Dedifferentiated amniotic fluid mesenchymal stem cell (primary cell): ENCODE measurements around the gene SLC49A4.

Experiments
- DNase-seq: peaks from one replicate; pipeline ENCODE4 v3.0.0-alpha.2; 2016; ENCODE audit errors: extremely low spot score

Gene SLC49A4

GRCh38 chr3:122858373-122858772 lies 63.5 kb downstream of the SLC49A4 start:
- DNase-seq = peak; percentile 42

GRCh38 chr3:122859021-122859805 lies 64.3 kb downstream of the SLC49A4 start:
- no peak for DNase-seq

DNA sequence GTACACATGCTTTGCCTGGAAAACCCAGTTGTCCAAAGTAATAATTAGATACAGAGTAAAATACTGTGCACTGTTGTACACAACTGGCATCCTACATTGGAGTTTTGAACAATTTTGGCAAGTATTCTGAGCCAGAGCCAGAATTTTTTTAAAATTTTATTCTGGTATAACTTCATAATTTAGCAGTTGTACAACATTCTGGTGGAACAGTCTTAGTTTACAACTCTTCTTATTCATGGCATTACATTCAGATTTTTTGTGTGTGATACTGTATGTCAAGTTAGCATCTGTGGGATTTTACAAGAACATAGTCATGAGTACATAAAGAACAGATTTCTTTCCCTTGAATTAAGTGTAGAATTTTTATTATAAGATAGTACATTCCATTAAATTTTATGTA lies 67.5 kb downstream of the SLC49A4 start:
- DNase-seq = no peak

- DNase-seq = no peak
Observed at GRCh38 chr3:122864498-122864897, 69.6 kb downstream of the SLC49A4 start.

- no peak for DNase-seq
Observed at GRCh38 chr3:122868322-122868721, 73.5 kb downstream of the SLC49A4 start.

DNA sequence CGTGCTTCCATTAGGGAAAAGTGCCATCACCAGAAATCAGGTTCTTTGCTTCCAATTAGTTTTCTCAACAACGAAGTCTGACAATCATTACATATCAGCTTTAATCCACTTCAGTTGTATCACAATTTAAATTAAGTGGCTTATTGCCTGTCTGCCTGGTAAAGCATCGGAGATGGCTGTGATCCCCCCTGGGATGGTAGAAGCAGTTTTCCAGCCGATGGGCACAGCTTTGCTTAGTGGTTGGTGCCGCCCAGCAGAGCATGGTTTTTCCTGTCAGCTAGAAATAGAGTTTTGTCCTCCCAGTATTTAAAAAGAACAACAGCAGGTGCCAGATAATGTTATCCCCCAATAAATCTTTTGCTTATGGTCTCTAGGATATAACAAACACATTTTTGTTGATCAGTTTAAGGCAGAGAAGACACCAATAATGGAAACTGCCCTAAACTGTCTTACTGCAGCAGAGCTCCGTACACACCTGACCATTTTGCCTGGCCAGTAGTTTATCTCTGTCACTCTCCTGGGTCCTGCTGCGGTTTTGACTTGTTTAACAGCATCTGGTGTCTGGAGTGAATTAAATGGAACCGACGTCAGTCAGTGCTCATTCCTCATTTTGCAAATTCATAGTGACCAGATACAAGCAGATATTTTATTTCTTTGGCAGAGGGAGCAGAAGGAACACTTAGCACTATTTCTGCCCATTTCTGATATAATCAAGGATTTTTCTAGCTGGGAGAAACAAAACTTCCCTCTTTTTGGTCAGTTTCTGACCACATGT lies 79.1 kb downstream of the SLC49A4 start:
- no peak for DNase-seq

DNA sequence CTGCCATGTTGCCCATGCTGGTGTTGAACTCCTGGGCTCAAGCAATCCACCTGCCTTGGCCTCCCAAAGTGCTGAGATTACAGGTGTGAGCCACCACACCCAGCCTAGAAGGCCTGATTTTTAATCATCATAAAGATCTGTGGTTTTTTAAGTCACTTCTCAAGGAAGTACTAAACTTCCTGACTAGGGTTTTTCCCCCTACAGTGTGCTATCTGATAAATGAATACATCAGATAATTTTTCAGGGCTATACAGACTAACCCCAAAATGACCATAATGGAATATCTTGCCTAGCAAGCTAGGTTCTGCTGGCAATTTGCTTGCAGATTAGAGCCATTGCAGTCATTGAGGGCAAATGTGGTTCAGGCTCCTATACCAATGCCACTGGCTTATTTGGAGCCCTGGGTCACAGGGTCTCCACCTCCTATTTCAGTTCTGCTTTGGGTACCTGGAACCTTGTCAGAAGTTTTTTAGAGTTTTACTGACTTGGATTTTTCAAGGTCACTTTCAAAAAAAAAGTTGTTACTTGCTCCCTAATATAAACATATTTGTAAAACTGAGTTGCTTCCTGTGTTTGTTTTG lies 80.8 kb downstream of the SLC49A4 start:
- no peak for DNase-seq

- no peak for DNase-seq
Observed at GRCh38 chr3:122880173-122880572, 85.3 kb downstream of the SLC49A4 start.

DNA sequence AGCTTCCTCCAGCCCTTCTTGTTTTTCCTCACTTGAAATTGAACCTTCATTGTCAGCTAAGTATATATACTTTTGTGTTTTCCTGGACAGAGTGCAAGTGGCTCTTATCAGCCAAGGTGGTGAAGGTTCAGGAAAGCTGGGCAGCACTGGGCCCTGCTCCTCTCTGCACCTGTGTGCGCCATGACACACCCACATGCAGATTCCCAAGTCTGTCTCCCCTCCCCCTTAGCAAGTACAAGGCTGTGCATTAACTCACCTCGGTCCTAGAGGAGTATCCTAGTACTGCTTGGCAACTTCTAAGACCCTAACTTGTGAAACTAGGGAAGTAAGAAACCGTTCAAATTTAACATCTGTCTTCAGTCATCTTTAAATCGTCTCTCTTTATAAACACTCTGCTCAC lies 85.8 kb downstream of the SLC49A4 start:
- no peak for DNase-seq

- no peak for DNase-seq
Observed at GRCh38 chr3:122882361-122882947, 87.6 kb downstream of the SLC49A4 start.

DNA sequence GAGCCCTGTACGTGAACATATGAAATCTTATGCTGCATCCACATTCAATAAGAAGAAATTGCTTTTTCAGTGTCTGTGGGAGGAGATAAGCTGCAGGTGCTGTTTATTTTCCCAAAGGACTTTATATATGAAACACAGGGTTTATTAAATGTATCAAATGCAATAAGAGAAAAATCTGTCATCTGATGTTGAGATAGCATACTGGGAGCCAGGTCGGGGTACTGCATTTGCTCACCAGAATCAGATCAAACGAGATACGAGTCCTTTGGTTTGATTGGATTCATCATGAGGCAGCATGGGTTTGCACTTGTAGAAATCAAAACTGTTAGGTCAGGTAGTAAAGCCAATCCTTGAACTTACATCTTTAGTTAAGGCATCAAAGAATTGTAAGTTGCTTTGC lies 91.4 kb downstream of the SLC49A4 start:
- no peak for DNase-seq

DNA sequence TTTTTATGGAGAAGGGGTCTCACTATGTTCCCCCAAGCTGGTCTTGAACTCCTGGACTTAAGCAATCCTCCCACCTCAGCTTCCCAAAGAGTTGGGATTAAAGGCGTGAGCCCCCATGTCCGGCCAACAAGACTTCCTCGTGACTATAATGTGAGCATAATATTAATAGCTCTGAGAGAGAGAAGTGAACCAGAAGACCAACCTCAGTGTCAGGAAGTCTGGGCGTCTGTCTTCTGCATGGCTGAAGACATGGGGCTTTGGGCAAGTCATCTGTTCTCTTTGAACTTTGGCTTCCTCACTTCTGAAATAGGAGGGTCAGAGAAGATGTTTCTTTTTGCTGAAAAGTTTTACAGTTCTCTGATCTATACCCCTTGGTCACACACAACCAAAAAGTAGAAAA lies 92.1 kb downstream of the SLC49A4 start:
- DNase-seq = no peak

DNA sequence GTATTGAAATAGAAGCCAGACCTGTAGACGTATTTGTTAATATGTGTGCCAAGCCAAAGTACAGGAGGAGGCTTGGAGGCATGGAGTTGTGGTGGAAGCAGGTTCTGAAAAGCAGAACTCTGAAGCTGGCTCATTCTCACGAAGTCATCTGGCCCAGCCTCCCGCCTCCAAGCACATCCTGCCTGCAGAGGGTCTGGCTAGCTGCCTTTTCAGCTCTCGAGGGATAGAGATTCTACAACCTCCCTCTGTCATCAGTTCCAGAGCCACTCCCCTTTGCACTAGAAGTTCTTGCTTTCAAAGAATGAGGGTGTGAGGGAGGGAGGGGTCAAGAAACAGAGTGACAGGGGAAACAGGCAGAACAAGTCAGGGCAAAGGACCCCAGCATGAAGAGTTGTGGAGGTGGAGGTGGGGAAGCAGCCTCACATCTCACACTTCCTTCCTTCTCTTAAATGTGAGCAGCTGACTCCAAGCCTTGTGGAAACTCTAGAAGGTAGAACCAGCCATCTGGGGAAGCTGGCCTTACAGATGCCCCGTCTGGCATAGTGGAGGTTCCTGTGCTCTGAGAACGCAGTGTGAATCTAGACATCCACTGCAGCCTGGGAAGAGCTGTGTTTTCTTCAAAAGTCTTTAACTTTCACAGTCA lies 95.3 kb downstream of the SLC49A4 start:
- DNase-seq = peak; percentile 59

GRCh38 chr3:122890720-122891220 lies 95.9 kb downstream of the SLC49A4 start:
- no peak for DNase-seq

GRCh38 chr3:122892118-122892960 lies 97.5 kb downstream of the SLC49A4 start:
- DNase-seq = no peak

DNA sequence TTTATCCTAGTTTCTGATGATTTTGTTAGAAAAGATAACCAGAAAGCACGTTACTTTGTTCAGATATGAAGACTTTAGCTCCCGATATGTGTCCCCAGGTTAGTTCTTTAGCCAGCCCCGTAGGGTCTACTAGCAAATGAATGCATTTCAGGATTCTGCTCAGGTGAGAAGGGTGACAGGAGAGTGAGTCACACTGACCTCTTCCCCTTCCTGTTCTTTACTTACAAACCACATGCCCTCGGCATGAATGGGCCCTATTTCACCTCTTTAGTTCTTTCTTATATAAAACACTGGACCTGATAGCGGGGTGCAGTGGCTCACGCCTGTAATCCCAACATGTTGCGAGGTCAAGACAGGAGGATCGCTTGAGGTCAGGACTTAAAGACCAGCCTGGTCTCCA lies 98.4 kb downstream of the SLC49A4 start:
- no peak for DNase-seq

DNA sequence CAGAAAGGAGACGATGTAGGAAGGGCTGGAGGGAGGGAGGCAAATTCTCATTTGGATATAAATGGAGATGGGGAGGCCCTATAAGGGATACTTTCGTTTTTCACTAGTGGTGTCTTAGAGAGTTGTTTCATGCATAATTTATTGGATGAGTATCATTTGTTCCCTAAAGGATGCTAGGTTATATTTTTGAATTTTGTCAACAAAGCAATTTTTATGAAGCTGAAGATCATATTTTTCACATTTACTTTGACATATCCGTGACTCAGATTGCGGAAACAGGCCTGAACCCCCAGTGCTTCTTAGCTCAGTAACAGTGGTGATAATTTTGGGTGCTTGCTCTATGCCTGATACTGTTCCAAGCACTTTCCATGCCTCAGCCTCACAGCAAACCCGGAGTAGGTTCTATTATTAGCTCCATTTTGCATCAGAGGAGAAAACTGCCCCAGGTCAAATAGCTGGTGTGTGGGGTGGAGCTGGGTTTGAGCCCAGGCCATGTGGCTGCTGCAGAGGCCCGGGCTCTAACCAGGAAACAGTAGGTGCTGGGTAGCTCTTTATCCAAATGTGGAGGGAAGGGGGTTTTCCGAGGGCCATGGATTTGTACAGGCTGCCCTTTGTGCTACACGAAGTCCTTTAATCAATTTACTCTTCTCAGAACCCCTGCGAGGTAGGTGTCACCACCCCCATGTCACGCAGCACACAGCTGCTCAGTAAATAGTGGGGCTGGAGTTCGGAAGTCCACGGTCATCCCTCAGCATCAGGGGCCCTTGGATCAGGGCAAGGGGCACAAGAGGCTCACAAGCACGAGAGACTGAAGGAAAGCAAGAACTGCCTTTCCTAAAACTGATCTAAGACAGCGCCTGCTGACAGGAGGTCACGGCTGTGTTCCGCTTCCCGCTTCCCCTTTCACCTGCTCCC lies 99.1 kb downstream of the SLC49A4 start:
- DNase-seq = peak; percentile 59

DNA sequence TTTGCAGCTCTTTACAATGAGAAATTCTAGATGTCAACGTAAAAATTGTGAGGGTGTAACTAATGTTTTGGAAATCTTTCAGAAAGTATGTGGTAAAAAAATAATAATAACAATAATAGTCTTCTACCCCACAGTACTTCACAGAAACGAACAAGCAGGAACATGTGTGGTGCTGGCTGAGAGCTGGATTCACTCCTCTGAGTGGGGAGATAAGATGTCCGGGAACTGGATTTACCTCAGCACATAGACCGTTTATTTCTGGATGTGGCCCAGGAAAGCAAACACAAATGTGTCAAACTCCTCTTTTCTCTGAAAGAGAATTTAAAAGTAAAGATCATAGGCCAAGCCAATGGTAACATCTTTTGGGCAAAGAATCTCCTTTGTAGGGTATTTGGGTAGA lies 103.4 kb downstream of the SLC49A4 start:
- DNase-seq = no peak

DNA sequence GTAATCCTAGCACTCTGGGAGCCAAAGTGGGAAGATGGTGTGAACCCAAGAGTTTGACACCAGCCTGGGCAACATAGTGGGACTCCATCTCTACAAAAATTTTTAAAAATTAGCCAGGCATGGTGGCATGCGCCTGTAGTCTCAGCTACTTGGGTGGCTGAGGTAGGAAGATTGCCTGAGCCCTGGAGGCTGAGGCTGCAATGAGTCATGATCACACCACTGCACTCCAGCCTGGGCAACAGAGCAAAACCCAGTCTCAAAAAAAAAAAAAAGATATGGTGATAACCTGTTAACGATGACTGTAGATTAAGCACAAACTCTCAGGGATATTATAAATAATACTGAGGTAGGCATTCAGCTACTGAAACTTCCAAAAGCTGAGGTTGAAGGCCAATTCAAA lies 107.5 kb downstream of the SLC49A4 start:
- no peak for DNase-seq

- no peak for DNase-seq
Observed at GRCh38 chr3:122903171-122903570, 108.3 kb downstream of the SLC49A4 start.
